RWPE1 (cell line): Measurements from ENCODE around the gene TMEM167A.
"Not testable (repeated sequence)": the region's sequence is repeated elsewhere in the genome, so short reads cannot be mapped to it uniquely, and the experiment has no call there.

ENCODE experiments used
- CTCF ChIA-PET: fragments of 350-600 bp; sonication (Branson Sonifier 250); formaldehyde crosslinking; extraction: SDS; loops from one replicate; lab custom pipeline; 2021; lab: Yijun Ruan, JAX
- POLR2A ChIA-PET: fragments of 400-600 bp; formaldehyde crosslinking; extraction: SDS; loops from one replicate; lab custom pipeline; 2020; ENCODE audit warnings: antibody characterized with exemption; ENCODE audit not compliant: low non-redundant PET; lab: Yijun Ruan, JAX
- DNase-seq: peaks from one replicate; pipeline ENCODE4 v3.0.0; 2012; ENCODE audit warnings: low spot score
- H3K27ac ChIP-seq: fragments of 450-650 bp; 2 replicates; pipeline ENCODE4 v1.5.1; 2017
- TF ChIP-seq, protein P1 (sequence below): fragments of 450-650 bp; conservative IDR thresholded peaks from 2 replicates; pipeline ENCODE4 v1.5.1; 2017; ENCODE audit warnings: low read depth, mild to moderate bottlenecking

TMEM167A gene

DNA sequence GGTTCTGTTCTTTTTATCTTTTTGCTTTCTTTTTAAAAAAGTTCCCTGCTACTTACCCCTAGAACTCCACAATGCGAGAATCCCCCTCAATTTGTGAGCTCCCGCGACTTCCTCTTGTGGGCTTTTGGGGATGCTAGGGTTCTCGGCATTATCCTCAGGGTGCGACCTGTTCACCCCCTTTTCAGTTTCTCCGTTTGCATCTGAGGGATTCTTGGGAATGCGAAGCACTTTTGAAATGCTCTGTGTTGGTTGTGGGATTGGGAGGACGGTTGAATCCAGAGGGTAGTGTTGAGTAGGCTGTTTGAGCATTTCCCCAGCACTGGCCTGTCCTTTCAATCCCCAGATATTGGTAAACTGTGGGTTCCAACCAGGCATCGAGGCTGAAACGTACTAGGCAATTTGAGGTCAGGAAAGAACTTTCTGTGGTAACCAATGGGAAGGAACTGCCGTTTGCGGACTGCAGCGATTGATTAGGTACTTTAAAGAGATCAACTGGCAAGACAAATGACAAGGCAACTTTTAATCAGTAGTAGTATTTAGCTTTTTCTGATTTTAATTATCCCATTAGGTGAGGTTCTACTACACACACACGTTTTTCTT is 568 bp upstream of the TMEM167A start:
- TF ChIP-seq, protein P1, sequence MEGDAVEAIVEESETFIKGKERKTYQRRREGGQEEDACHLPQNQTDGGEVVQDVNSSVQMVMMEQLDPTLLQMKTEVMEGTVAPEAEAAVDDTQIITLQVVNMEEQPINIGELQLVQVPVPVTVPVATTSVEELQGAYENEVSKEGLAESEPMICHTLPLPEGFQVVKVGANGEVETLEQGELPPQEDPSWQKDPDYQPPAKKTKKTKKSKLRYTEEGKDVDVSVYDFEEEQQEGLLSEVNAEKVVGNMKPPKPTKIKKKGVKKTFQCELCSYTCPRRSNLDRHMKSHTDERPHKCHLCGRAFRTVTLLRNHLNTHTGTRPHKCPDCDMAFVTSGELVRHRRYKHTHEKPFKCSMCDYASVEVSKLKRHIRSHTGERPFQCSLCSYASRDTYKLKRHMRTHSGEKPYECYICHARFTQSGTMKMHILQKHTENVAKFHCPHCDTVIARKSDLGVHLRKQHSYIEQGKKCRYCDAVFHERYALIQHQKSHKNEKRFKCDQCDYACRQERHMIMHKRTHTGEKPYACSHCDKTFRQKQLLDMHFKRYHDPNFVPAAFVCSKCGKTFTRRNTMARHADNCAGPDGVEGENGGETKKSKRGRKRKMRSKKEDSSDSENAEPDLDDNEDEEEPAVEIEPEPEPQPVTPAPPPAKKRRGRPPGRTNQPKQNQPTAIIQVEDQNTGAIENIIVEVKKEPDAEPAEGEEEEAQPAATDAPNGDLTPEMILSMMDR = no peak
- peak; percentile 20 for DNase-seq
- peak overlapping the region; percentile 77 for H3K27ac ChIP-seq
- POLR2A ChIA-PET = interaction anchor here (0.6 to 0.8 kb wide), 2 partner anchors 9 to 732 kb away, joined by 3 to 11 read pairs; no protein-coding TSS in a partner anchor
- CTCF ChIA-PET = no interaction called here

- TF ChIP-seq, protein P1 = no peak
- ChIA-PET CTCF (no interaction called here), POLR2A (no interaction called here)
- no peak overlapping the region for H3K27ac ChIP-seq
- no peak for DNase-seq
Observed at GRCh38 chr5:83072966-83073365, 4.2 kb downstream of the TMEM167A start.

DNA sequence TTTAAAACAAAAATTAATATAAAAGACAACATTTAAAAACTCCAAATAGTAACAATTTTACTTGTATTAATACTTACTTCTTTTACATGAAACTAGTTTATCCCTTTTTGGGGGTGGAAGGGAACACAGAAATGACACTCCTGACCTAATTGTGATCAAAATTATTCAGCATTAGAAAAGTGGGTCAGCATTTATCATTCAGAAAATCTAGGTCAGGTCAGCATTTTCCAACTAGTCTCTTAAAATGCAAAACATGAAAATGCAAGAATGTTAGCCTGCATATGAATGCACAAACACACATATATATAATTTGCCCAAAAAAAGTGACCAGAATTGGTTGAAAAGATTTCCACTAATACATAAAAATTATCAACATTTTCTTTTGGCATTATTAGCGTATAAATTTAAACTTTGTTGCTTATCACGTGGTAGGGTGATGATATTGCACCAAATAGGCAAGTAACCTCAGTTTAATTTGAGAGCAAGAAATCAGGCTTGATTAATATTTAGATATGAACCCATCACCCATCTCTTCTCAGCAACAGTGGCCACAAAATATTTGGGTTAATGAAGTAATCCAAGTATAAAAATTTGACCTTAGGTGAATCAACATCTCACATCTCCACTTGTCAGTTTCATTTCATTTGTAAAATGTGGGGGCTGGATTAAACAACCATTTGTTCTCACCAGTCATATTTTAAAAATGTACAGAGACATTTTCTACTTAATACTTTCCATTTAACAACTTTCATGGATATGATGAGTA is 5.7 kb downstream of the TMEM167A start:
- H3K27ac ChIP-seq = no peak overlapping the region
- DNase-seq = no peak
- TF ChIP-seq, protein P1 = no peak
- POLR2A ChIA-PET = no interaction called here
- CTCF ChIA-PET = interaction anchor here (0.6 to 0.7 kb wide), 2 partner anchors 260 to 704 kb away, joined by 3 read pairs; no protein-coding TSS in a partner anchor

DNA sequence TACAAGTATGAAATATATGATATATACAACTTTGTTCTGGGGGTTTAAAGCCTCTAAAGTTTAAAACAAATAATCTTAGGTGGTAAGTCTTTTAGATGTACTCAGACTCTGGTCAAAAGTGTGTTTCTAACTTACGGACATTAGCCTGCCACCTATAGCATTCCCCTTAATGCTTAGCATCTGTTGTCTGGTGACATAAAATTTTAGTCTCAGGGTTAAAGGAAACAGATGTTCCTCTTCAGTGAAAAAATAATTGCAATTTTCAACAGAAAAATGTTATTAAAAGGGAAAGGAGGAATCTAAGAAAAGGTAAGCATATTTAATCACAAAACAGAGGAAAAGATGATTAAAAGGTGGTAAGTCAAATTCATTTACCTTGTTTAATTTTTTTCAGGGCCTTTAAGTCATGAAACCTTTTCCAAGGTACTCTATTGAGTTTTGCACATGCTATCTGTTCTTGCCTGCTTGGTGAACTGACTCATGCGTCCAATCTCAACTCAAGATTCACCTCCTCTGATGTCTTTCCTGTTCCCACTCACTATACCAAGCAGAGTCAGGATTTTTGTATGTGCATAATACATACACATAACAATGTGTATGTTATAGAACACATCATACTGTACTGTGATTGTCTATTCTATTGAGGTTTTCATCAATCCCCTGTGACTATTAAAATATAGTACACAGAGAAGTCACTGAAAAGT is 7.9 kb downstream of the TMEM167A start:
- ChIA-PET CTCF (no interaction called here), POLR2A (no interaction called here)
- no peak for DNase-seq
- no peak overlapping the region for H3K27ac ChIP-seq
- TF ChIP-seq, protein P1 = no peak

GRCh38 chr5:83067377-83067776 is 9.8 kb downstream of the TMEM167A start:
- DNase-seq, CTCF ChIA-PET, POLR2A ChIA-PET, H3K27ac ChIP-seq: not testable (repeated sequence)

- CTCF ChIA-PET = interaction anchor here (0.9 kb wide), 1 partner anchor 642 kb away, joined by 3 read pairs; no protein-coding TSS in a partner anchor
- POLR2A ChIA-PET = no interaction called here
- TF ChIP-seq, protein P1 = no peak
- no peak for DNase-seq
- no peak overlapping the region for H3K27ac ChIP-seq
Observed at GRCh38 chr5:83066548-83067110, 10.6 kb downstream of the TMEM167A start.
